Measurements from ENCODE around the gene IL2. TPM values are rescaled to one million over a fixed set of nuclear protein-coding genes. Genes with fewer than 3 reads are reported as not detected.

Gene IL2
- total RNA-seq, 1 experiment from 2014 or later, result 1.3 TPM

GRCh38 chr4:122469457-122469856, 12.9 kb upstream of the IL2 start:
- no peak overlapping the region for H3K4me3 ChIP-seq (replicated peaks in 1 of 2; ENCODE audit: low read depth in 1 of 2, low read length in 2 of 2)
- no peak overlapping the region for H3K9ac ChIP-seq (ENCODE audit: low read length)
- ChIA-PET POLR2A (no interaction called here), CTCF (no interaction called here), RAD21 (ENCODE audit: low non-redundant PET in 1 of 2, low total read pairs in 2 of 2, uncharacterized antibody in 2 of 2, unreplicated experiment in 2 of 2) (no interaction called here)
- H3K9me3 ChIP-seq (ENCODE audit: control insufficient read depth in 1 of 2, insufficient read depth in 1 of 2, low read depth in 1 of 2, low read length in 2 of 2), result no peaks in the 10 kb centered on the region
- no peak overlapping the region for H2AFZ ChIP-seq (ENCODE audit: low read depth, low read length, poor library complexity, severe bottlenecking)
- no peaks in the 10 kb centered on the region for H3K9me2 ChIP-seq (ENCODE audit: insufficient read depth)
- no peak for TF ChIP-seq MAX (IDR thresholded peaks at IDR 0.05)
- no peak for TF ChIP-seq ELF1 (IDR thresholded peaks at IDR 0.05; ENCODE audit: borderline replicate concordance, low read depth)
- no peak for TF ChIP-seq YY1 (IDR thresholded peaks at IDR 0.05; ENCODE audit: extremely low read depth, insufficient replicate concordance, low read depth, low read length)
- no peak for TF ChIP-seq ZBTB33 (IDR thresholded peaks at IDR 0.05; ENCODE audit: extremely low read depth, insufficient replicate concordance, low read length)
- TF ChIP-seq POLR2AphosphoS5 (IDR thresholded peaks at IDR 0.05; ENCODE audit: low read depth, low read length), result no peak
- no peak for TF ChIP-seq EZH2phosphoT487 (IDR thresholded peaks at IDR 0.05; ENCODE audit: borderline replicate concordance)
- no peak for TF ChIP-seq CTCF (IDR thresholded peaks at IDR 0.05 in 2 of 3, conservative IDR thresholded peaks at IDR 0.05 in 1 of 3; ENCODE audit: borderline replicate concordance in 1 of 3, insufficient read depth in 1 of 3, low read depth in 2 of 3, low read length in 2 of 3)
- no peak for TF ChIP-seq CEBPB (IDR thresholded peaks at IDR 0.05; ENCODE audit: low read depth)
- no peak for TF ChIP-seq ATF3 (IDR thresholded peaks at IDR 0.05)
- no peak for TF ChIP-seq CBX3 (IDR thresholded peaks at IDR 0.05; ENCODE audit: low read depth)
- no peak for TF ChIP-seq EZH2 (IDR thresholded peaks at IDR 0.05)
- no peak for TF ChIP-seq RAD21 (IDR thresholded peaks at IDR 0.05; ENCODE audit: low read depth)
- TF ChIP-seq TCF7L2 (IDR thresholded peaks at IDR 0.05; ENCODE audit: borderline replicate concordance, extremely low read depth, insufficient read depth, insufficient read length), result no peak
- TF ChIP-seq POLR2A (IDR thresholded peaks at IDR 0.05; ENCODE audit: borderline replicate concordance, extremely low read depth, insufficient read depth, insufficient read length), result no peak
- TF ChIP-seq SRF (IDR thresholded peaks at IDR 0.05; ENCODE audit: low read depth), result no peak
- TF ChIP-seq ZFX (IDR thresholded peaks at IDR 0.05), result no peak
- ATAC-seq (no peak), DNase-seq (ENCODE audit: low read depth, low spot score) (no peak)
- H3K79me2 ChIP-seq (ENCODE audit: insufficient read depth, low read length), result no peaks in the 10 kb centered on the region
- no peaks in the 10 kb centered on the region for H3K27me3 ChIP-seq (ENCODE audit: insufficient read depth, low read length)
- intact Hi-C loops (cut with micrococcal nuclease), result no loop called here
- no peaks in the 10 kb centered on the region for H4K20me1 ChIP-seq (ENCODE audit: insufficient read depth)
- H3K4me1 ChIP-seq (ENCODE audit: control insufficient read depth in 1 of 2, insufficient read depth in 2 of 2, low read length in 2 of 2), result no peaks in the 10 kb centered on the region
- H3K27ac ChIP-seq (ENCODE audit: low read depth, low read length), result no peak overlapping the region
- no TSS peak for BruUV-seq (replicated peaks)
- H3K36me3 ChIP-seq (ENCODE audit: control insufficient read depth in 1 of 2, insufficient read depth in 2 of 2, low read length in 2 of 2), result no peaks in the 10 kb centered on the region
- no peak overlapping the region for H3K4me2 ChIP-seq (ENCODE audit: low read length)
